ENCODE results near the gene HIPK1.
A peak's percentile ranks its signal among the peaks of the same experiment; 100 is the strongest.

The HIPK1 gene

DNA sequence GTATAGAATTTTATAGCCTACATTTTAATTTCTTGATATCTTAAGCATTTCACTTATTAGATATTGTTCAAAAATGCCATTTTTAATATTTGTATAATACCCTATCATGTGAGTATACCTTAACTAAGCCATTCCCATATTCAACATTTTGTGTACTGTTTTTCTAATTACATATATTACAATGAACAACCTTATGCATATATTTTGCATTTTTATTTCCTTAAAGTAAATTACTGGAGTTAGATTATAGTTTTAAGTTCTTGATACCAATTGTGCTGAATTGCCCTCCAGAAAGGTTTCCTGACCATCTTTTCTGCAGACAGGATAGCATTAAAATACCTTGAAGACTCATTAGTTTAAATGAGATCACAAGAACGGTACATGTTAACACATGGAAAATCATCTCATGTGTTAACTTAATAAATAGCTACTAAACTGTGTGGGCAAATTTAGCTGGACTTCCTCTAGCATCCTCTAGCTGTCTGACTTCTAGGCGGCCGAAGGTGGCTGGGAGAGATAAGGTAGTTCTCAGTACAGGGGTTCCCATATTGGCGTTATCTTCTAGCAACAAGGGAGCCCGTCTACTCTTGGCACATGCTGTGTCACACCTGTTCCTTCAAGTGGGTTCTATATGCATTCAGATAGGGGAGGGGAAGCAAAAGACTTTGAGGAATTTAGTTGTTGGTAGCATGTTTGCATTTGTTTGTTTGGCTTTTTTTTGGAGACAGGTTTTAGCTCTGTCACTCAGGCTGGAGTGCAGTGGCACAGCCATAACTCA, 15.0 kb upstream of the HIPK1 start:
- peak; percentile 12 for DNase-seq

DNA sequence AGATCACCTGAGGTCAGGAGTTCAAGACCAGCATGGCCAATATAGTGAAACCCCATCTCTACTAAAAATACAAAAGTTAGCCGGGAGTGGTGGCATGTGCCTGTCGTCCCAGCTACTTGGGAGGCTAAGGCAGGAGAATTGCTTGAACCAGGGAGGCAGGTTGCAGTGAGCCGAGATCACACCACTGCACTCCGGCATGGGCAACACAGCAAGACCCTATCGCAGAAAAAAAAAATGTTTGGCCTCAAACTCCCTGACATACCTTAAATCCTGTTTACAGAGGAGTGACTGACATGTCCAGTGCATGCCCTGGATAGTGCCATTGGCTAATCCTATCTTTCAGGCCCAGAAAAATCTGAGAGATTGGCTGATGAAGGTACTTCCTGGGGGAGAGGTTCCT, 12.2 kb upstream of the HIPK1 start:
- no peak for DNase-seq

DNA sequence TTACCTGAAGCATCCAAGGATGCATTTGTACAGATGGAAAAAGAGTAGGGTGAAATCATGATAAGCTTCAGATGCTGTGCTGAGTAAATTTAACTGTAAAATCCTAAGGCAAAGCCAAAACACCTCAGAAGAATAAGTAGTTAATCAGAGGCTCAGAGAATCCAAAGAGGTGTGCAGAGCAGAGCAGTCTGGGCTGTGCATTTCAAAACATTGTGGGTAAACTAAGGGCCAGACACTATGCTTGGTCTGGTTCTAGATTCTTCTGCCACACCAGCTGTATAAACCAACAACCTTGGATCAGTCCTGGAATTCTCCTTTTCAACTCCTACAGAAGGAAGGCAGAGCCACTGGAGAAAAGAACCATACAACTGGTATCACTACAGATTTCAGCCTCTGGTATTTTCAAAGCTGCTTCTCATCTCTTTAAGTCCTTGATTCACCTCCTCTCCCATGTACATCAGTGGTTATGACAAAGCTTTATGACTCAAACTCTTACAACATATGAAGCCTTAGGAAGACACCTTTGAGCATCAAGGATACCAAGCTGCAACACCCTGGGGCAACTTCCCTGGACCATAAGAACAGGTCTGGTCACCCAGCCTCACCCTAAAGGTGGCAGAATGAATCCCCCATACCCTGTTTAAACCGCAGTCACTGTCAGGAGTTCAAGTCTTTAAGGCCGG, 11.6 kb upstream of the HIPK1 start:
- DNase-seq = no peak

DNA sequence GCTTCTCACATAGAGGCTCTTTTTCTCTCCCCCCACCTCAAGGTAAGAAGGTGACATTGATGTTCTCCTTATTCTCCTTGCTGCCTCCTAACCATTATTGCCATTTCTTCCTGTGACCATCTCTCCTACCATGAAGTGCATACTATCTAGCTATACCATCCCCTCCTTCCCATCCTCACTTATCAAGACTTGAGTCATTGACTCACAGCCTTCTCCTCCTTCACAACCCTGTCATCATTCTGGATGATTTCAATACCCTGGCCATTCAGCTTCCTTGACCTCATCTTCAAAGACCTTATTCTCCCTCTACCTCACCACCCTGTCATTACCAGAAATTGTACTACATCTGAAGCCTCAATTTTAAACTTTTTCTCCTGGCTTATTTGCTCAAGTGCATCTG, 10.9 kb upstream of the HIPK1 start:
- DNase-seq = no peak

DNA sequence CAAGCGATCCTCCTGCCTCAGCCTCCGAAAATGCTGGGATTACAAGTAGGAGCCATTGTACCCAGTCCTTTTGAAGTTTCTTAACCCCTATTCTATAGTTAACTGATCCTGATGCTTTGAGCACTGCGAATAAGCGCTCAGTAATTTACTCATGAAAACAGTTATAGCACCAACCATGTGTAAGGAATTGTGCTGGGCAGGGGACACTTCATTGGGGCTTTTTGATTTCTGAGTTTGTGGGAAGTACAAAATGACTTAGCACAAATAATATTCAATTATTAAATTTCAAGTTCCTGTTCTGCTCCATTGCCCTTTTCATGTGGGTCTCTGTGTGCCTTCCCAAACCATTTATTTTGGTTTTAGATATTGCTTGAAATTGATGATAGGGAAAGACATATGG, 6.2 kb upstream of the HIPK1 start:
- DNase-seq = no peak

DNA sequence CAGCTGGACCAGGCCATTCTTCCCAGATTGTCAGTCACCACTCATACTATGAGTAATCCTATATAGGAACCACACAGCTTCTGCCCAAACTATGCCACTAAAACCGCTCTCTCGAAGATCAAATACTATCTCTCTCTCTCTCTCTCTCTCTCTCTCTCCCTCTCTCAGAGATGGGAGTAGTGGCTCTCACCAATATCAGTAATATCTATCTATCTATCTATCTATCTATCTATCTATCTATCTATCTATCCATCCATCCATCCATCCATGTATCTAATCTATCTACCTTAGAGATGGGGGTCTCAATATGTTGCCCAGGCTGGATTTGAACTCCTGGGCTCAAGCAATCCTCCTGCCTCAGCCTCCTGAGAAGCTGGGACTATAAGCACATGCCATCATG, 4.7 kb upstream of the HIPK1 start:
- no peak for DNase-seq

GRCh38 chr1:113928187-113928930, 765 bp upstream of the HIPK1 start:
- no peak for DNase-seq

DNA sequence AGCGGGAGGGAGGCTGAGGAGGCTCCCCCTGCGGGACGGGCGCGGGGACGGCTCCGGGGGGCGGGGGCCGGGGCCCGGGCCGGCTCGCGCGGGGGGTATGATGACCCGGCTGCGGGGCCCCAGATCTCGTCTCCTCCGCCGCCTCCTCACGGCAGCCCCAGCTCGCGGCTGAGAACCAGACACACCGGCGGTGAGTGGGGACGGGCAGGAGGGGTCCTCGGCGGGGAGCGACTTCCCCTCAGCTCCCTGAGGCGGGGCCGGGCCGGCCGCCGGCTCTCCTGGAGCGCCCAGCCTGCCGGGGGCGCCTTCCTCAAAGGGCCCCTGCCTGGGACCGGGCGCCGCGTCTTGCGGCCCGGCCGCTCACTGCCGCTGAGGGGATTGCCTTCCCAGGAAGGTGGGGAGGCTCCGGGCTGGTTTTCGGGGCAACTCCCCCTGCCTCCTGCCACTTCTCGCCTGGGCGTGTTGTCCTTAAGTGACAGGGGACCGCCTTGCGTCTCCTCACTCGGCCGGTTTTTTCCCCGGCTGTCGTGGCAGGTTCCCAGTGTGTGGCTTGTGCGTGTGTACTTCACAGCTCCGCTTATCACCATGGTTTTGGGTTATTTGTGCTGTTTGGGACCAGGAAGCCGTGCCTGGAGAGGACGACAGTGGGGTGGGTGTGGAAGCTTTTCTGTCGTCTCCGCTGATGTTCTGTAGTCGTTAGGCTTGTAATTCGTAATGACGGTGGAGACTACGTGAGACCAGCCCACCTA, 800 bp downstream of the HIPK1 start:
- DNase-seq = peak; percentile 66

GRCh38 chr1:113930499-113931161, 1.5 kb downstream of the HIPK1 start:
- DNase-seq = peak; percentile 75

- DNase-seq = no peak
Measured at GRCh38 chr1:113931451-113931851, 2.3 kb downstream of the HIPK1 start.

GRCh38 chr1:113934006-113934405, 4.9 kb downstream of the HIPK1 start:
- DNase-seq = no peak

DNA sequence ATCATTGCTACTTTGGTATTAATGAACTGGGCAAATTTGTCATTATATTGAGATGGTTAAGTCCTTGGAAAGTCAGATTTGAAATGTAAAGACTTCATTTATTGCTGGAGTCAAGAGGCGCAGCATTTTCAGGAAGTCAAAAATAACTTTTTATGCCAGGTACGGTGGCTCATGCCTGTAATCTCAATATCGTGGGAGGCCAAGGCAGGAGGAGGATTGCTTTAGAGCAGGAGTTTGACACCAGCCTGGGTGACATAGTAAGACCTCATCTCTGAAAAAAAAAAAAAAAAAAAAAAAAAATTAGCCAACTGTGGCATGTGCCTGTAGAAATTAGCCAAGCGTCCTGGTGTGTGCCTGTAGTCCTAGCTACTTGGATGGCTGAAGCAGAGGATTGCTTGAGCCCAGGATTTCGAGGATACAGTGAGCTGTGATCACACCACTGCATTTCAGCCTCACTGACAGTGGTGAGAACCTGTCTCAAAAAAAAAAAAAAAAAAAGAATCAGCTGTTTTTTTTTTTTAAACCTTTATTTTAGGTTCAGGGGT, 5.5 kb downstream of the HIPK1 start:
- DNase-seq = no peak

DNA sequence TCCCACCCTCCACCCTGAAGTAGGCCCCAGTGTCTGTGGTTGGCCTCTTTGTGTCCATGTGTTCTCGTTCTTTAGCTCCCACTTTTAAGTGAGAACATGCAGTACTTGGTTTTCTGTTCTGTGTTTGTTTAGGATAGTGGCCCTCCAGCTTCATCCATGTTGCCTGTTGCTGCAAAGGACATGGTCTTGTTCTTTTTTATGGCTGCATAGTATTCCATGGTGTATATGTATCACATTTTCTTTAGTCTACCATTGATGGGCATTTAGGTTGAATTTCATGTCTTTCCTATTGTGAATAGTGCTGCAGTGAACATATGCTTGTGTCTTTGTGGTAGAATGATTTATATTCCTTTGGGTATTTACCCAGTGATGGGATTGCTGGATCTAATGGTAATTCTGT, 6.1 kb downstream of the HIPK1 start:
- no peak for DNase-seq

- DNase-seq = no peak
Measured at GRCh38 chr1:113935970-113936369, 6.8 kb downstream of the HIPK1 start.

GRCh38 chr1:113937146-113937545, 8.0 kb downstream of the HIPK1 start:
- no peak for DNase-seq

GRCh38 chr1:113938192-113938591, 9.1 kb downstream of the HIPK1 start:
- DNase-seq = peak; percentile 85

DNA sequence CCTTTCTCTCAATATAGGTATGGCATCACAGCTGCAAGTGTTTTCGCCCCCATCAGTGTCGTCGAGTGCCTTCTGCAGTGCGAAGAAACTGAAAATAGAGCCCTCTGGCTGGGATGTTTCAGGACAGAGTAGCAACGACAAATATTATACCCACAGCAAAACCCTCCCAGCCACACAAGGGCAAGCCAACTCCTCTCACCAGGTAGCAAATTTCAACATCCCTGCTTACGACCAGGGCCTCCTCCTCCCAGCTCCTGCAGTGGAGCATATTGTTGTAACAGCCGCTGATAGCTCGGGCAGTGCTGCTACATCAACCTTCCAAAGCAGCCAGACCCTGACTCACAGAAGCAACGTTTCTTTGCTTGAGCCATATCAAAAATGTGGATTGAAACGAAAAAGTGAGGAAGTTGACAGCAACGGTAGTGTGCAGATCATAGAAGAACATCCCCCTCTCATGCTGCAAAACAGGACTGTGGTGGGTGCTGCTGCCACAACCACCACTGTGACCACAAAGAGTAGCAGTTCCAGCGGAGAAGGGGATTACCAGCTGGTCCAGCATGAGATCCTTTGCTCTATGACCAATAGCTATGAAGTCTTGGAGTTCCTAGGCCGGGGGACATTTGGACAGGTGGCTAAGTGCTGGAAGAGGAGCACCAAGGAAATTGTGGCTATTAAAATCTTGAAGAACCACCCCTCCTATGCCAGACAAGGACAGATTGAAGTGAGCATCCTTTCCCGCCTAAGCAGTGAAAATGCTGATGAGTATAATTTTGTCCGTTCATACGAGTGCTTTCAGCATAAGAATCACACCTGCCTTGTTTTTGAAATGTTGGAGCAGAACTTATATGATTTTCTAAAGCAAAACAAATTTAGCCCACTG, 11.5 kb downstream of the HIPK1 start:
- DNase-seq = no peak

GRCh38 chr1:113941245-113941559, 12.1 kb downstream of the HIPK1 start:
- DNase-seq = no peak

DNA sequence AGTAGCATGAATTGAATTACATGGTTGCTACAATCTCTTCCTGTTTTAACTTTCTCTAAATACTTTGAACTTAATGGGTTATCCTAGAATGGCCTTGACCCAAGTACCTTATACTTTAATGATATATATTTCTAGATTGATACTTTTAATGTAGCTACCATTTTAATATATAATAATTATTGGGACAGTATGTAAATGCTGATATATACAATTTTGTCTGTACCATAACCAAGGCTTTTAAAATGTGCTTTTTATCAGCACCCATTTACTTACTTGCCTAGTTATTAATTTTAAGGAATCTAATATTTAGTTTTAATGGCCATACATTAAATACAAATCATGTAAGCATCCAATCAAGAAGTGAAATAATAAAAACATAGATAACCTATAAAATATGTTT, 13.4 kb downstream of the HIPK1 start:
- DNase-seq = no peak

GRCh38 chr1:113943028-113943811, 14.1 kb downstream of the HIPK1 start:
- no peak for DNase-seq

DNA sequence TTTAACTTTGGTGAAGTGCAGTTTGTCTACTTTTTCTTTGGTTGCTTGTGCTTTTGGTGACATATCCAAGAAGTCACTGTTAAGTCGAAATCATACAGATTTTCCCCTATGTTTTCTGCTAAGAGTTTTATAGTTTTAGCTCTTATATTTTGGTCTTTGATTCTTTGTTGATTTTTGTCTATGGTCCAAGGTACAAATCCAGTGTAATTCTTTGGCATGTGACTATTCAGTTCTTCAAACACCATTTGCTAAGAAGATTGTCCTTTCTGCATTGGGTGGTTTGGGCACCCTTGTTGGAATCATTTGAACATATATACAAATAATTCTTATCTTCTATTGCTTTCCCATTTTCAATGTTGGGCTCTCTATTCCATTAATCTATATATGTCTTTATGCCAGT, 16.2 kb downstream of the HIPK1 start:
- no peak for DNase-seq
